Activated CD8-positive, alpha-beta memory T cell treated with anti-CD3 and anti-CD28 coated beads for 4 hours (primary cell): ENCODE results near the gene PXDN.
"Not testable (repeated sequence)": the region's sequence is repeated elsewhere in the genome, so short reads cannot be mapped to it uniquely, and the experiment has no call there.

Experiments used
- DNase-seq, 2 donors: peaks; one replicate each; pipeline ENCODE4 v3.0.0-alpha.2; 2020; ENCODE audit warnings: low read depth in 2 of 2

The PXDN gene

DNA sequence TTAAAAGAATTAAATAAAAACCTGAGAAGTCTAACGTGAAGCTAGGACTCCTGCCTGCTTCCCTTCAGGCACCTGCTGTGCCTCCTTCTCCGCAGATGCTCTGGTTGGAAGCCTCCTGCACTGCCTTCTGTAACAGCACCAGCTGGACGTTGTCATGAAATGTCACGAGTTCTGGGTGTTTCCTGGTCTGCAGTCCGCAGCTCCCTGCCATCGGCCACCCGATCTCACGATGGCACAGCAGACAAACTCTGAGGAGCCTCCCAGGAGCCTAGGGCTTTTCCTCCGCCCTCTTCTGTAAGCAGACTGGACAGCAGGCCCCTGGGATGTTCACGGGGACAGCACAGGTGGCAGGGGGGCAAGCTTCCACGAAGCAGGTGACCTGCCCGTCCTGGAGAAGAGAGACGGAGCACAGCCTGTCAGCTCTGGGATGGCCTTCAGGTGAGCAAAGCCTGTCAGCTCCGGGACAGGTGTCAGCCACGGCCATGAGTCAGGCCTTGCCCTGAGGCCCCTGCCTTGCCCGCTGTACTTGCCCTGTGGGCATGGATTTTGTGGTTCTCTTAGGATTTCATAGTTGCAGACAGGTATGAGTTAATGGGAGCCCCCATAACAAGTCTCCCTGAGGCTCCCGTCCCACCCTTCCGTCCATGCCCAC is 110.3 kb downstream of the PXDN start:
- no peak for DNase-seq

DNA sequence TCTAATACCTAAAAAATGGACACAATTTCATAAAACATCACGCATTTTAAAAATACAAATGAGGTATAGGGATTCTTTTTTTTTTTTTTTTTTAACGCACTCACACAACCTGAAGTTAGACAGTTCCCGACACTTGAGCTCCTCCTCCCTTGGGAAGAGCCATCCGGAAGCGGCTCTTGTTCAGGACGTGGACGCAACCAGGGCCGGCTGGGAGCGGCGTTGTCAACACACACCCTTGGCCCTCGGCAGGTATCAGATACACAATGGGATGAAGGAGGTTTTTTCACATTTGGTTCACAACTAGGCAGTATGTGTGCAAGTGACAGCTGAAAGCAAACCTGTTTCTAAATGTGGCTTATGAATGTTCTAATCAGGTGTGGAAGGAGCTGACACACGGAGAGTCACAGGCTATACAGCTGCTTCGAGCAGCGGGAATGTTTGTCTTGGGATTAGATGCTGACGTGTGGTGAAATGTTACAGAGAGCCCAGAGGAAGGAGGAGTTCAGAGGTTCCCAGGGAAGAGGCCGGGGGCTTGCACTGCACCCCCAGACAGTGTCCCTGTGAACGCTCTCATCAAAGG is 111.1 kb downstream of the PXDN start:
- no peak for DNase-seq

DNA sequence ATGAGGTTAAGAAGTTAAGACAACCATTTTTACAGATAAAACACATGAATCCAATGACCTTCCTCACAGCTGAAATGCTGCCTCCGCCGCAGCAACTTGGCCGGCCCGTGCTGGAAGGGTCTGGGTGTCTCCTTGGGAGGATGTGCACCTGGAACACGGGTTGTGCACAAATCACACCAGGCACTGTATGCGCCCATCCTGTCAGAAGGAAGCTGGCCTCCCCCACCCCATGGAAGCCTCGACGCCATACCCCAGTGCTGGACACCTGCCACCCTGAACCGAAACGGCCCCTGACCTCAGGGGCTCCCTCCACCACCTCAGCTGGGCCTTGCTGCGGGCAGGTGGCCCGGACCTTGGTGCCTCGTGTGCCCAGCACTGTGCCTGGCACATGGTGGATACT is 111.8 kb downstream of the PXDN start:
- no peak for DNase-seq

DNA sequence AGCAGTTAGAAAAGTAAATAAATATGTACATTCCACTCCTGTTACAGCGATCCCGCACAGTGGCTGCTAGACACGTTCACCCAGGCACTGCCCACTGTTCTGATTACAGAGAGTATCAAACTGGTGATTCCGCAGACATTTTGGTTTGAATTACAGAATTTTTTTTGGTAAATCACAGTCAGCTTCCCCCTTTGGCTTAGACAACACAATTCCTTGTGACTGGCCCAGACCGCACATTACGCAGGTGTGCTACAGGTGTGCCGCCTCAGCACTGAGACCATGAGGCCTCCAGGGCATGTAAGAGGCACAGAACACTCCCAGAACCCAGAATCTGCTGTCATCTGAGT is 112.3 kb downstream of the PXDN start:
- DNase-seq: no peak

DNA sequence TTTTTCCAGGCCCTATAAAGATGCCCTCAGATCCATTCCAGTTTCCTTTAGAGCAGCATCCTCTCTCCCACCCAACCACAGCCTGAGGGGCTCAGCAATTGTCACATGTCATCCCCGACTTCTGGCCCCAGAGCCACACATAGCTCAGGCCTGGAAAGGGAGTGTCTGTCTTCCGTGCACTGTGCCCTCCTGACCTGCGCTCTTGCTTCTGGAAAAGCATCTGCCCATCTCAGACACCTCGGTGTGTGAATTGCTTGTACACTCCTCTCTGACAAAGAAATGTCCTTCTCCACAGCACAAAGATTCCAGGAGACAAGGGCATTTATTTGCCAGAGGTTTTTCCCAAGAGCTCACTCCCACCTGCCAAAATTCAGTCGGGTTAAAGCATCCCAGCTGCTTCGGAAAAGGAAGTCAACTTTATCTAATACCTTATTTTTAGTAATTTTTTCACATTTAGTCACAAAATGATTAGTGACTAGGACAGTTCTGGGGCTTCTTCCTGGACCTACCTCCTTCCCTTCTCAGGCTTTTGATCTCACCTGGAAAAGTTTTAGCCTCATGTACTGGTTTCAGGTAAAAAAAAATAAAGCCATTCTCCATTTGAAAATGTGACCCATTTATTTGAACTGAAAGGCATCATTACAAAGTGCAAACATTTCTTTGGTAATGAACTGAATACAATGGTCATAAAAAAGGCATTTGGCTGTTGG is 112.9 kb downstream of the PXDN start:
- DNase-seq: no peak

DNA sequence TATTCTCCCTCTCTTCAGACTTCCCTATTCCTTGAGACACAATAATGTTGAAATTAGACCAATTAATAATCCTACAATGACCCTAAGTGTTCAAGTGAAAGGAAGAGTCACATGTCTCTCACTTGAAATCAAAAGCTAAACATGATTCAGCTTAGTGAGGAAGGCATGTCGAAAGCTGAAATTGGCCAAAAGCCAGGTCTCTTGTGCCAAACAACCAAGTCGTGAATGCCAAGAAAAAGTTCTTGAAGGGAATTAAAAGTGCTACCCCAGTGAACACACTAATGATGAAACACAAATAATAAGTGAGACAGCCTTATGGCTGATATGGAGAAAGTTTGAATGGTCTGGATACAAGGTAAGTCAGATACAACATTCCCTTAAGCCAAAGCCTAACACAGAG is 115.4 kb downstream of the PXDN start:
- DNase-seq: no peak

DNA sequence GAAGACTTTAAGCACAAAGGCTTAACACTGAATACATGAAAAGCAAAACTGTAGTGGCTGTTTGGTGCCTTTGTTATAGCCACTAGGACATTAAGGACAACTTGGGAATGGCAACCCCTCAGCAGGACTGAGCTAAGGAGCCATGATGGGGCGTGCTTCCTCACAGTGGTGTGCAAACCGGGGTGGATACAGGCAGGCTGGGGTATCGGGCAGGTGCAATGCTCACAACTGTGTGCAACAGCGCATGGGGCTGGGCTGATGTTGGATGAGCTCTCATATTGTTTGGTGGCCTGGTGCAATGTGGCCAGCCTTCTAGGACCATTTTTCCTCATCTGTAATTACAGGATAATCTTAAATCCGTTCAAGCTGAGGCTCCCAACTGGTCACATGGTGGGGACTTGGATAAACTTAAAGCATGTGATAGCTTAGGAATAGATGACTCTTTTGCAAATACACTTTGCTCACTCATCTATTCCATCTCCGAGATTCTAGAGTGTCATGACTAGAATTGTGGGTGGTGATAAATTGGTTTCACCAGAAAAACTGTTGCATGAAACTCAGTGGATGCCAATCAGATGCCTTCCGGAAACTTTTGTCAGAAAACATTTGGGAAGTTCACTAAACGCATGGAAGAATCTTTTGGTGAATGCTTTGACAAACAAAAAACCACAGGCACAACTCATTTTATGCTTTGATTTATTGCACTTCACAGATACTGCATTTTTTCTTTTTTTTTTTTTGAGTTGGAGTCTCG is 116.5 kb downstream of the PXDN start:
- DNase-seq: no peak

DNA sequence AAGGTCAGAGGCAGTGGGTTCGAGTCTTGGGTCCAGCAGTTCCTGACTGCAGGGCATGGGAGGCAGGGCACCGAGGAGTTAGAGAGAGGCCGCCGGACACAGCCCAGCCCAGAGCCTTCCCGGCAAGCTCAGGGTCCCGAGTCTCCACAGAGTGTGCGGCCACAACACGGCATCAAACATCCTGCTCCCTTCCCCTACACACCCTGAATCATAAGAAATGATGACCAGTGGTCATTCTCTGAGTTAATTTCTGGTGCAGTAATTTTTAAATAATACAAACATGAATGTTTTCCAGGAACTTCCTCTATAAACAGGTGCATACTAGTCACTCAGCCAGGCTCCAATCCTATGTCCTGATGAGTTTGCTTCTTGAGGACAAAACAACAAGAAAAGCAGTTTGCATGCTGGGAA is 118.0 kb downstream of the PXDN start:
- DNase-seq: no peak

DNA sequence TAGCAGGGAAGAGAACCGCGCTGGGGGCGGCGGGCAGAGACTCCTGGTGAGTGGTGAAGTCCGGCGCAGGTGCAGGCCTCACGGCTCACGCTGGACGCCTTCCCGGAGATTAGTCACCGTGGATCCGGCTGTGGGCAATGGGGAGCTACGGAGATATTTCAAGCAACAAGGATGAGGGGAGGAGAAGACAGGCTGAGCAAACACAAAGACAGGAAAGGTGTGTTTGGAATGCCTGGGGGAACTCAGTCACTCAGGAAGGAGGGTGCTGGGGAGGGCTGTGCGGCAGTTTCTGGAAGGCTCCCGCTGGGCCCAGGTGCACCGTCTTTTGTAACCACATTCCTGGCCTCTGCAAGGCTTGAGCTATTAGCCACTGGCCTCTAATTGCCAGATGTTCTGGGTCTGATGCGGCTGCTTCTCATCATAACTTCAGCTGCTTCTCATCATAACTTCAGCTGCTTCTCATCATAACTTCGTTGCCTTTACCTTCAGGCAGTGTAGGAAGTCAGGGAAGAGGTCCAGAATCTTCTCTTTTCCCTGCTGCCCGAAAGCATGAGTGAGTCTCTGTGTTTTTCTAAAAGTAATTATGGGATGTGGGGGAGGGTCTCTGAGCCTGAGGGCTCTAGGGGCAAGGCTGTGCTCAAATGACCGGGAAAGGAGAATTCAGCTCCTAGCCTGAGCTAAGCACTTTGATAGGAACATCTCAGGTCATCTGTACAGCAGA is 118.9 kb downstream of the PXDN start:
- DNase-seq: no peak

DNA sequence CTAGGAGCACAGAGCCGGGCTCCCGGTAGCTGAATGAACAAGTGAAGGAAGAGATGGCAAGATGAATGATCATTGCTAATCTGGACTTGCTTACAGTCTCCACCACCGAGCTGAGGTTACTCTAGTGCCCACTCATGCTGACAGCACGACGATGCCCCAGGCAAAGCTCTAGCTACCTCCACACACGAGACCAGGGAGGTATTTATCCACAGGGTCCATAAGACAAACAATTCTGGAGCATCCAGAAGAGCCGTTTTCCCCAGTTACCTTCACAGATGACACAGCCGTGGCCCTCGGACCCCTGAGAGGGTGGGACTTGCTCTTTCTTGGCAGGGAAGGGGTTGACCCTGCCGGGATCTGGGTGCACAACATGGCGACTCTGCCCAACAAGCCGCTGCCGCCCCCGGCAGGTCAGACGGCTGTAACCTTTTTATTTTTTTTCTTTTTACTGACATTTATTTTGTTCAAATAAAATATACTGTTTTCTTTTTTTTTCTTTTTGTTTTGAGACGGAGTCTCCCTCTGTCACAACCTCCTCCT is 120.3 kb downstream of the PXDN start:
- DNase-seq: no peak

DNA sequence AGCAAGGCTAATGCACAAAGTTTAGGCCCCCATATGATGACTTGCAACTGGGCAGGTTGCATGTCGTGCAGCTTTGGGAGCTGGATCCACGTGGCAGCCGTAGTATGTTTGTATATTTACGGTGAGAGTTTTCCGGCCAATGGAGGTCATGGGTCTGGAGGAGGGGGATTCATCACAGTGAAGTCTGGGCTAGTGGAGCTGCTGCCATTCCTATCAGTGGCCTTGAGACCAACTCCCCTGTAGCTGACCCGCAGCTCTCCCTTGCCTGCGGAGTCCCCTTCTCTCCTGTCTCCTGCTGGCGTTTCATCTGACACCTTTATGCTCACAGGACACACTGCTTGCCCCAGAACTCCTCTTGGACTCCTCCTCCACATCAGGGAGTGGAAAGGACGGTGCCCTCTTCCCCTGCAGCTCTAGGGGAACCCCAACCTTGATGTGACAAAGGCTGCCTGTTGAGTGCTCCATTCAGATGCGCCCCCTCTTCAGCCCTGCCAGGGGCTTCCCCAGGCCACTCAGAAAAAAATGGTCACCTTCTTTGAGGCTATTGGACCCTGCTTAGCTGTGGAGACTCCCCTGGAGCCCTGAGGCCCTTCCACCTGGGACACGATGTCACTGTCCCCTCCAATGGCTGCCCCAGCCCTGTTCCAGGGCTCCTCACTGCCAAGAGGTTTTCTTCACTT is 121.7 kb downstream of the PXDN start:
- no peak for DNase-seq

DNA sequence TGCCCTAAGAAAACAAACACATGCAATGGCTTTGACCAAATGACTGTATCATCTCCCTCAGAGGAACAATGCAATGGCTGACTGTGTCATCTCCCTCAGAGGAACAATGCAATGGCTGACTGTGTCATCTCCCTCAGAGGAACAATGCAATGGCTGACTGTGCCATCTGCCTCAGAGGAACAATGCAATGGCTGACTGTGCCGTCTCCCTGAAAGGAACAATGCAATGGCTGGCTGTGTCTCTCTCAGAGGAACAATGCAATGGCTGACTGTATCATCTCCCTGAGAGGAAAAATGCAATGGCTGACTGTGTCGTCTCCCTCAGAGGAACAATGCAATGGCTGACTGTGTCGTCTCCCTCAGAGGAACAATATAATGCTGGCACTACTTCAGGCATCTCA is 122.3 kb downstream of the PXDN start:
- not testable (repeated sequence) for DNase-seq

DNA sequence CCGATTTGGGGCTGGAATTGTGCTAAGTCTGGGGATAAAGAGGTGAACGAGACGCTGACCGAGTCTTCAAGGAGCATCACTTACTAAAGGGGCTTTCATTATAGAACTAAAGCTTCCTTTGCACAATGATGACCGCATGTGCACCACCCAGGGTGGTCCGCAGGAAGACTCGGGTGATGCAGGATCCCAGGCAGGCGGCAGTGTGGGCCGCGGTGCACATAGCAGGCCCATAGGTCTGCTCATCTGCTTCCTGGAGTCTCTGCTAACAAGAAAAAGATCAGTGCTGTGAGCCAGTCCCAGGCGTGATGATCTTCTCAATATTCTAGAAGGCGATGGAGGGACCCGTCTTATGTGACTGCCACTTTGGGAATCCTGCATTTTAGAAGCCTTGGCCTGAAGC is 122.8 kb downstream of the PXDN start:
- no peak for DNase-seq

DNA sequence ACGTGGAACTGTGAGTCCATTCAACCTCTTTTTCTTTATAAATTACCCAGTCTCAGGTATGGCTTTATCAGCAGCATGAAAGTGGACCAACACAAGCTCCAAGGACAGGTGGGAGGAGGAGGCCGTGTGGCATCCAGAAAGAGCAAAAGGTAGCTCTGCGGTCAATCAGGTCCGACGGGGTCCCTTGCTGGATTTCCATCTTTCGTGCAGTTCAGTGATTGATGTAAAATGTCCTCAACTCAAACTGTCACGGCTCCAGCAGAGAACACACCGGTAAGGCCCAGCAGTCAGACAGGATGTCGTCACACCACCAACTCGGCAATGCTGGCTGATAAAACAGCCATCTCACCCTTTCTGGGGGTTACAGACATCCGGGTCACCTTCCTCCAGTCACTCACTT is 123.3 kb downstream of the PXDN start:
- no peak for DNase-seq

DNA sequence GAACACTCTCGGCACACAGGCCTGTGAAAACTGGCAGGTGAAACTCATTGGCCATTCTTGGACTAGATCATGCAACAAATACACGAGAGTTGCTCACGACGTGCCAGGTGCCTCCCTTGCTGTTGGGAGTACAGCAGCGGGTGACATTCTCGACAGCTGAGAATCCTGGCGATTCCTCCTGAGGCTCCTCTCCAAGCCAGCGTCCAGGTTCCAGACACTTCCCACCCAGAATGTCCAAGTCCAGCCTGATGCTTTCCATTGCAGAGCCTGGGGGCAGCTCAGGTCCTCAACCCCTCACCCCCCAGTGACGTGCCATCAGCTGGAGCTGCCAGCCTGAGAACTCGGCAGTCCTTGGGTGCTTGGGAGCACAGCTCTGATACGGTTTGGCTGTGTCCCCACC is 124.2 kb downstream of the PXDN start:
- DNase-seq: no peak

DNA sequence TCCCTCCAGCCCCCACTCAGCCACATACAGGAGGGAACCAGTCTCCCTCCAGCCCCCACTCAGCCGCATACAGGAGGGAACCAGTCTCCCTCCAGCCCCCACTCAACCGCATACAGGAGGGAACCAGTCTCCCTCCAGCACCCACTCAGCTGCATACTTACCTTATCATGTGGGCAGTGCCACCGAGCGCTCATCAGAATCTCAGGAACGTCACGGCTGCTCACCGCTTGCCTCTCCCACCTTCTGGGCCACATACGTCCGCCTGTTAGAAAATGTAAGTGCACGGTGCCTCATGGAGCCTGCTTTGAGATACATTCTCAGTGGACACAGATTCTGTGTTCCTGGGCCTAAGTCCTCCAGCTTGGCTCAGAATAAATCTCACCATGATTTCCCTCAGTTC is 124.8 kb downstream of the PXDN start:
- no peak for DNase-seq

DNA sequence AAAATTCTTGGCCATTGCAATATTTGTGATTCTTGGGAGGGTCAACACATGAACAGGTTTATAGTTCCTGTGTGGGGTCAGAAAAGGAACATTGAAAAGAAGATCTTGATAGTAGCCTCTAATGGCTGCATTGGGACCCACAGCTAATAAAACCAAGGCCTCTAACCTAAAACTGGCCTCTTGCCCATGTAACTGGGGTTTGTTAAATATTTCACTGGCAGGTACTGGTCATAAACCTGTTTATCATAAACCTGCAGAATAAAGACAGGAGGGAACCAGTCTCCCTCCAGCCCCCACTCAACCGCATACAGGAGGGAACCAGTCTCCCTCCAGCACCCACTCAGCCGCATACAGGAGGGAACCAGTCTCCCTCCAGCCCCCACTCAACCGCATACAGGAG is 125.3 kb downstream of the PXDN start:
- DNase-seq: no peak

DNA sequence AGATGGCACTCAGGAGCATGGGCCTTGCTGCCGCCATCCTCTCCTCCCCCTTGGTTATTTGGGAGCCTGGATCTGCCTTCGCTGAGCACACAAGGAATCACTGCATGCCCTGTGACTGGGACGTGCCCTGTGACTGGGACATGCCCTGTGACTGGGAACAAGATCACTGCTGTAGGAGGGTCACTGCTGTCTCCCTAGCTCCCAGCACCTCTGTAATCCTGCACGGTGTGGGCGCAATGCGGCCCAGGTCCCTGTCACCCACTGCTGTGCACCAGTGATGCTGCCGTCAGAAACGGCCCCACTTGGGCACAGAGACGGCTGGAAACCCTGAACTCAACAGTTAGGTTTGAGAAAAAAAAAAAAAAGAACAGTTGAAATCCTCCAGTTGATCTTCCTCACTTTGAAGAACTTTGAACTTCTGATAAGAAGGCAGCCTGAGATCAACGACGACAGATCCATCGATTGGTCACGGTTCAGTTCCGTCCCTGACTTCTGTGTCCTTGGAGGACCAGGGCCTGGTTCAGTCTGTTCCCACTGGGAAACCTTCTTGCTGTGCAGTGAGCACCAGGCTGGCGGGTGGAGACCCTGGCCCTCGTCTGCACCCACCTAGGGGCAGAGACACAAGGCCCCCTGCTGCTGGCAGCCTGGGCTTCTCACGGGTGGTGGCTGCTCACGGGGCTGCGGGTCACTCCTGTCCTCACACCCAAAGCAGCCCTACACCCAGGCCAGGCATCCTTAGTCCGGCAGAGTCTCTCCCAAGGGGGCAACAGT is 125.9 kb downstream of the PXDN start:
- DNase-seq: no peak

DNA sequence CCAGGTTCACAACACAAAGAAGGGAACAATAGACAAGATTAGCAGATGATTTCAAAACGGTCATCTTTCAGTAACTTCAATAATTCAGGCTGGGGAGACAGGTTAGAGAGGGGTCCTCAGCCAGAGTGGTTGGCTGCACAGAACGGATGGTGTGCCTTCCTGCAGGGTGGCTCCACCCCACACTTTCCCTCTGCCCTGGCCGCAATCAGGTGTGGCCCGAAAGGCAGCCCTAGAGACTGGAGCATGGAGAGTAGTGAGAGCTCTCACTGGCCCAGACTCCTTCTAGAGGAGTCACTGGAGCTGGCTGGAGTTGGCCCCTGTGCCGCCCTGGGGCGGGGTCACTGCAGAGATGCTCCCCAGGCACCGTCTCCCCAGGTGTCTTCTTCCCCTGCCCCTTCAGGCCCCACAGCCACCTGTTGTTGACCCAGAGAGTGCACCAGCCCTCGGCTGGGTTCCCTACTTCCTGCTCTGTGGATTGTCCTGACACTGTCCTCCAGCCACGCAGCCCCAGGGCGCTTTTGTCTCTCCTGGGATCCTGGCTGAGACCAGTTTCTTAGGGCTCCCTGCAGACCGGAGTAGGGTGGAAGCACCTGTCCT is 126.8 kb downstream of the PXDN start:
- no peak for DNase-seq

DNA sequence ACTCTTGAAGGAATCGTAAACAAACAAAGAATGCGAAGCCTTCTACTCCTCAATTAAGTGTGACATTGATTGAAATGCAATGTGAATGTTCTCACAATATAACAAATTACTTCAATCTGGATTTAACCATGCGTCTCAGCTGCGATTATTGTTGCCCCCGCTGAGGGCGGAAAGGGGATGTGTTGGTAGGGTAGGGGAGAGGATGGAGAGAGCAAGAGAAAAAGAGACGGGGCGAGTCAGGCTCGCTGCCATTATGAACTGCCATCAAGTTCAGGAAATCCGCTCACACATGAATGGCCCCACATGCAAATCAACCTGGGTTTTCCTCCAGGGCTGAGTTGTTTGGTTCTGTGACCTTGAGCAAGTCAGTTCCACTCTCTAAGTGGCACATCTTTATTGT is 129.8 kb downstream of the PXDN start:
- no peak for DNase-seq
